GM12872 (cell line): Measurements from ENCODE around the gene HOXB6.

Experiments
- TF ChIP-seq, protein P1 (sequence below): IDR thresholded peaks from 3 replicates; pipeline ENCODE4 v1.5.1; 2011; ENCODE audit warnings: low read depth, mild to moderate bottlenecking, low read length, moderate library complexity; ENCODE audit not compliant: insufficient read depth

The HOXB6 gene

DNA sequence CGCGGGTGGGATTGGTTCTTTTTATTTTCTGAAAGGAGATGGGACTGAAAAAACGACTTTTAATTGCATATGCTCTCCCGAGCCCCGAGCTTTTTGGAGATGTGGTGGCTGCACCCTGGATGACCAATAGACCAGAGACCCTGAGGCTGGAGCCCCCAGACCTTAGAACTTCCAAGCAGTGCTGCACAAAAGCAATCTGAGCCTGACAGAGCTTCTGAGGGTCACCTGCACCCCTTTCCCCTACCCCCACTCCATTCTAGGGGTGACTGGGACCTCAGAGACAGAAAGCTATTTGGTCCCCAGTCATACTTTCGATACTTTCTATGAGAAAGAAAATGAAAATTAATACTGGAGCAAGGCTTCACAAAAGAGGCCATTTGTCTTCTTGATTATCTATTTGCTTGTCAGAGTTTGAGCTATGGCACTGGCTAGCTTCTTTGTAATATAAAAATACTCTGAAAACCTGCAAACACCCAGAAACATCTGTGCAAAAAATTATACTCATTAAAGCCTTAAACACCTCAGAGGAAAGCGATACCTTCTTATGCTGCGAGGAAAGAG is 30.2 kb downstream of the HOXB6 start:
- TF ChIP-seq, protein P1, sequence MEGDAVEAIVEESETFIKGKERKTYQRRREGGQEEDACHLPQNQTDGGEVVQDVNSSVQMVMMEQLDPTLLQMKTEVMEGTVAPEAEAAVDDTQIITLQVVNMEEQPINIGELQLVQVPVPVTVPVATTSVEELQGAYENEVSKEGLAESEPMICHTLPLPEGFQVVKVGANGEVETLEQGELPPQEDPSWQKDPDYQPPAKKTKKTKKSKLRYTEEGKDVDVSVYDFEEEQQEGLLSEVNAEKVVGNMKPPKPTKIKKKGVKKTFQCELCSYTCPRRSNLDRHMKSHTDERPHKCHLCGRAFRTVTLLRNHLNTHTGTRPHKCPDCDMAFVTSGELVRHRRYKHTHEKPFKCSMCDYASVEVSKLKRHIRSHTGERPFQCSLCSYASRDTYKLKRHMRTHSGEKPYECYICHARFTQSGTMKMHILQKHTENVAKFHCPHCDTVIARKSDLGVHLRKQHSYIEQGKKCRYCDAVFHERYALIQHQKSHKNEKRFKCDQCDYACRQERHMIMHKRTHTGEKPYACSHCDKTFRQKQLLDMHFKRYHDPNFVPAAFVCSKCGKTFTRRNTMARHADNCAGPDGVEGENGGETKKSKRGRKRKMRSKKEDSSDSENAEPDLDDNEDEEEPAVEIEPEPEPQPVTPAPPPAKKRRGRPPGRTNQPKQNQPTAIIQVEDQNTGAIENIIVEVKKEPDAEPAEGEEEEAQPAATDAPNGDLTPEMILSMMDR = no peak

DNA sequence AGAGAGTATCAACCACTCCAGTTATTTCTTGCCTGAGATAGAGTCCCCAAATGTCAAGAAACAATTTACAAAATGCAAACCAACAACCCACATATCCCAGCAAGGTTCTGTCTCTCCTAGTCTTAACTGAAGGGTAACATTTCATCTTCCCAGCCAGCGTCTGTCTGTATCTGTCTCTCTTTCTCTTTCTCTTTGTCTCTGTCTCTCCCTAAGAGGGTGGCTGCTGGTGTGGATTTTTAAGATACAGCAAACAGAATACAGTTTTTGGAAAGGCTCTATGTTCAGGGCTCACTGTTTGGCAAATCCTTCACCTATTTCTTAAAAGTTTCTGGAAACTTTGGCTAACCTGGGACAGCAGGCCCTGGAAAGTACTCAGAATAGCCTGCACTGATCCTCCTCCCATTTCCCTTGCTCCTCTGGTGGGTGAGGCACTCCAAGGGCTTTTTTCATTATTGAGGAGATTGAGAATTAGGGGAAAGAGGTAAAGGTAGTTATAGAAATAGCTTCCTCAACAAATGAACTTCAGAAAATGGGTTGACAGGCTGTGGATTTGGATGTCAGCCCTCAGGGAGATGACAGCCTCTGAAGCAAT is 32.9 kb downstream of the HOXB6 start:
- TF ChIP-seq, protein P1 = no peak

DNA sequence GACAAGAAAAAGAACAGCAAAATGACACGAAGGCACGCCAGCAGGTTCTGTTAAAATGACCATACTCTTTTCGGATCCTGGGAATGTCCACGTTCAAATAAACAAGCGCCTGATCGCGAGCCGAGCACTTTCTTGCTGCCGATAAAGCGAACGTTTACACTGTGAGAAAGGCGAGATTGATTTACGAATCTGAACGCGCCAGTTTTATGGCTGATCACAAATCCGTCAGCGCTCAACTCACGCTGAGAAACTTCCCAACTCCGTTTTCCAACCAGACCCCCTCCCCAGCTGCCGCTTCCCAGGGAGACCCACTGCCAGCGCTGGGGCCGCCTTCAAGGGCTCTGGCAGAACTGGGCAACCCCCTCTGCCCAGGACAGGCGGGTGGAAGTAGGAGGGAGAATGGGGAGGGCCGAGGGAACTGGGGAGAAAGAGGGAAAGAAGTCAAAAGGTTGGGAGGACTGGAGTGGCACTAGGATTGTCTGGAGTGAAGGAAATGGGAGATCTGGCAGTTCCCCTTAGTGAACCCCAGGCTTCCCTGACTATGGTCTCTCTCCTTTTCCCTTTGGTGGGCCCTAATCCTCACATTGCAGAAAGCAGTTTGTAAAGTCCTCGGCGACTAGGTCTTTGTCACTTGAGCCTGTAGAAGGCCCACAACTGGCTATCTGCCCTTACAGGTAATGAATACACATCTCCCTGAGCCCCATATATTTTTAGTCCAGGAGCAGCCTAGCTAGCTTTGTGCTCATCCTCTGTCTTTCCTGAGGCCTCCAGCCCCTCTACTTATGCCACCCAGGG is 33.6 kb downstream of the HOXB6 start:
- TF ChIP-seq, protein P1 = no peak

DNA sequence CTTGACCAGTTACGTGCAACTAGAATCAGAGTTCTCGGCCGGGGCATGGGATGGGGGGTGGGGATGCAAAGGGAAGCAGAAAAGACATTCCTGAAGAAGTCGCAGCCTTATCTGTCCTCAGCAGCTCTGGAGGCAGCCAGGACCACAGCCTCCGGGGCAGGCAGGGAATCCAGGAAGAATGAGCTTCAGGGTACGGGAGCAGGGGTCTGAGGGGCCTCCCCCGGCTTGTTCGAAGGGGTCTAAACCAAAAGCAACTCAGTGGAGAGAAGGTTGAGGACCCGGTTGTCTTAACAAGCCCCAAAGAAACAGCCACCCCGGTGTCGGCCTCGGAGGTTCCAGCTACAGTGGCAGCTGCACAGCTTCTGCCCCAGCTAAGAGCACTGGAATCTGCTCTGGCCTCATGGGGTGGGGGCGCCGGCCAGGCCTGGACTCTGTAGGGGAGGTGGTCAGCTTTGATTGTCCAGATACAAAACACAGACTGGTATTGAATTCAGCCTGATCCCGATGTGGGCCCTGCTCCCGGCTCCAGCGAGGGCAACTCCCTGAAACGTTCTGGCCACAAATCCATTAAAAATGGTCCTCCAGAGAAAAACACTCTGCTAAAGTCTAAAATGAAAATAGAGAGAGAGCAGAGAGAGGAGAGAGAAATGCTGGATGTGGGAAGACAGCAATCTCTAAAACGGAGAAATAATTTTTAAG is 34.3 kb downstream of the HOXB6 start:
- TF ChIP-seq, protein P1 = no peak

DNA sequence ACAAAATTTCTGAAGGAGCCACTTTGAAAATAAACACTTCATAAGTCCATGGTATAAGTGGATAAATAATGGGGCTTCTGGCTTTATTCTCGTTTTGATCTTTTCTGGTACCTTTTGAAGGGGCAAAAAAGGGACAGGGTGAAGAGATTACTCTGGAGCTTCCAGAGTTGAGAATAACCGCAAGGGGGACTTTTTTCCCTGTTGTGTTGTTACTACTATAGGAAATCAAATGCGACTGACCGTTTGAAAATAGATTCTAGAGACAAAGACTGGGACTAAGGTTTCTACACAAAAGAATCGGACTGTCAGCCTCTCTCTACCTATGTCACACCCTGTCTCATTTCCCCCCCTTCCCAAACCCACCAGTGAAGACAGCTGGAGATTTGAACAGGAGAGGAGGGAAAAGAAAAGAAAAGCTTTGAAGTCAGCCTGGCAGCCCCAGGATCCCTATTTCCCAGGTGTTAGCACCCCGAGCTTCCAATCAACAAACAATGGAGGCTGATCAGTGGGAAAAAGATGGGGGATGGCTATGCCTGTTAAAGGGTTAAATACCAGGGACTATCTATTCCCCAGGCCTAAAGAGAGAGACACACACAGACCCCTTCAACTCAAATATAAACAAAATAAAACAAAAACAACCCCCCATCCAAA is 35.0 kb downstream of the HOXB6 start:
- TF ChIP-seq, protein P1 = no peak

DNA sequence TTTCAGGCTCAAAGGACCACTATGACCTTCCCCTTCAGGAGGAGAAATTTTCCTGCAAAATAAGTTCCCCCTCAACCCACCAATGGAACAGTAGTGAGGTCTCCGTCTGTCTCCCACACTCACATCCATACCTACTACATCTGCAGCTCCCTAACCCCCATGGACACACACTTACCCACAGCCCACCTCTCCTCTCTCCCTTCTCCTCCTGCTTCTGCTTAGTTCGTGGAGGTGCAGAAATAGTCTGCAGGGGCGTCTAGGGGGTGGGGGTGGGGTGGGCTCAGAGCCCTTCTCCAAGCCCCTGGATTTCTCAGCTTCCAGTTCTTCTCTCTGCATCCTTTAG is 35.6 kb downstream of the HOXB6 start:
- TF ChIP-seq, protein P1 = no peak
